Neural cell (in vitro differentiated cells): ENCODE measurements around the gene PKP1. TPM values are rescaled to one million over a fixed set of nuclear protein-coding genes. Genes with fewer than 3 reads are reported as not detected.

ENCODE experiments used
- H2AFZ ChIP-seq: fragments of 200-600, 300-800 bp; sonication (generic), shearing (Covaris generic); 2 replicates; pipeline ENCODE4 v1.6.0; 2014; ENCODE audit warnings: low read depth, mild to moderate bottlenecking, antibody characterized with exemption, low read length, moderate library complexity
- H3F3A ChIP-seq: fragments of 200-600 bp; shearing (Covaris generic); 2 replicates; pipeline ENCODE4 v1.6.1; 2016; ENCODE audit warnings: mild to moderate bottlenecking, moderate library complexity, mixed read lengths, antibody characterized with exemption, low read length; ENCODE audit not compliant: insufficient read depth, poor library complexity, severe bottlenecking
- H3K27ac ChIP-seq: fragments of 200-600, 300-800 bp; sonication (generic), shearing (Covaris generic); 2 replicates; pipeline ENCODE4 v1.5.1; 2014; ENCODE audit warnings: mild to moderate bottlenecking, low read length, moderate library complexity
- H3K27me3 ChIP-seq: fragments of 300-800, 200-600 bp; sonication (generic), shearing (Covaris generic); 2 replicates; pipeline ENCODE4 v1.6.0; 2014; ENCODE audit warnings: mild to moderate bottlenecking, low read depth, low read length, moderate library complexity; ENCODE audit not compliant: insufficient read depth
- H3K36me3 ChIP-seq: fragments of 300-800, 200-600 bp; sonication (generic), shearing (Covaris generic); 2 replicates; pipeline ENCODE4 v1.5.1; 2014; ENCODE audit warnings: mild to moderate bottlenecking, antibody characterized with exemption, low read length, moderate library complexity; ENCODE audit not compliant: insufficient read depth
- H3K4me2 ChIP-seq: fragments of 300-800, 200-600 bp; sonication (generic), shearing (Covaris generic); 2 replicates; pipeline ENCODE4 v1.6.0; 2014; ENCODE audit warnings: mild to moderate bottlenecking, low read length
- H3K4me3 ChIP-seq: fragments of 300-800, 200-600 bp; sonication (generic), shearing (Covaris generic); 2 replicates; pipeline ENCODE4 v1.5.1; 2014; ENCODE audit warnings: mild to moderate bottlenecking, low read length, moderate library complexity
- H3K79me2 ChIP-seq: fragments of 200-600 bp; shearing (Covaris generic); replicated peaks from 2 replicates; pipeline ENCODE4 v1.6.0; 2014; ENCODE audit warnings: mild to moderate bottlenecking, low read length, moderate library complexity; ENCODE audit not compliant: insufficient read depth
- H3K9ac ChIP-seq: fragments of 300-800, 200-600 bp; sonication (generic), shearing (Covaris generic); 2 replicates; pipeline ENCODE4 v1.6.1; 2016; ENCODE audit warnings: mild to moderate bottlenecking, low read length, mixed read lengths
- H3K9me2 ChIP-seq: fragments of 200-600 bp; shearing (Covaris generic); 2 replicates; pipeline ENCODE4 v1.6.1; 2016; ENCODE audit warnings: mild to moderate bottlenecking, low read length, mixed read lengths; ENCODE audit not compliant: insufficient read depth
- H3K9me3 ChIP-seq: fragments of 200-600, 300-800 bp; sonication (generic), shearing (Covaris generic); 2 replicates; pipeline ENCODE4 v1.6.1; 2016; ENCODE audit warnings: mild to moderate bottlenecking, mixed run types, low read length, moderate library complexity, mixed read lengths
- H4K20me1 ChIP-seq: fragments of 200-600 bp; shearing (Covaris generic); 2 replicates; pipeline ENCODE4 v1.6.1; 2016; ENCODE audit warnings: mild to moderate bottlenecking, mixed run types; ENCODE audit not compliant: insufficient read depth
- EP300 ChIP-seq: fragments of 450-650 bp; conservative IDR thresholded peaks from 2 replicates; pipeline ENCODE4 v1.6.1; 2014; ENCODE audit warnings: antibody characterized with exemption, mild to moderate bottlenecking, moderate library complexity; ENCODE audit not compliant: poor library complexity, severe bottlenecking
- EZH2 ChIP-seq: fragments of 200-600, 300-800 bp; shearing (Covaris generic), sonication (generic); IDR thresholded peaks from 2 replicates; pipeline ENCODE4 v1.6.1; 2014; ENCODE audit warnings: antibody characterized with exemption, low read length, borderline replicate concordance, mild to moderate bottlenecking; ENCODE audit not compliant: insufficient read depth, poor library complexity, severe bottlenecking
- MXI1 ChIP-seq: fragments of 450-650 bp; conservative IDR thresholded peaks from 2 replicates; pipeline ENCODE4 v1.6.1; 2014; ENCODE audit warnings: antibody characterized with exemption, mild to moderate bottlenecking; ENCODE audit not compliant: poor library complexity, severe bottlenecking
- POLR2AphosphoS5 ChIP-seq: IDR thresholded peaks from 2 replicates; pipeline ENCODE4 v1.6.1; 2012
- RAD21 ChIP-seq: fragments of 450-650 bp; conservative IDR thresholded peaks from 2 replicates; pipeline ENCODE4 v1.6.1; 2014; ENCODE audit warnings: antibody characterized with exemption, mild to moderate bottlenecking, moderate library complexity
- SMC3 ChIP-seq: fragments of 450-650 bp; conservative IDR thresholded peaks from 2 replicates; pipeline ENCODE4 v1.6.1; 2014; ENCODE audit warnings: antibody characterized with exemption, mild to moderate bottlenecking, moderate library complexity; ENCODE audit not compliant: poor library complexity
- TAF1 ChIP-seq: IDR thresholded peaks from 2 replicates; pipeline ENCODE4 v1.6.1; 2012; ENCODE audit warnings: low read depth
- polyA plus RNA-seq: library from polyadenylated mRNA; depleted of rRNA; stranded (reverse); fragments of >200 nt; gene quantifications from 2 replicates; pipeline ENCODE4 v1.2.3, GENCODE V29; 2014
- TF ChIP-seq, protein P1 (sequence below): fragments of 450-650 bp; IDR thresholded peaks from 2 replicates; pipeline ENCODE4 v1.5.1; 2014; ENCODE audit warnings: antibody characterized with exemption, mild to moderate bottlenecking, moderate library complexity; ENCODE audit not compliant: poor library complexity, severe bottlenecking
- TF ChIP-seq, protein P2 (sequence below): IDR thresholded peaks from 2 replicates; pipeline ENCODE4 v1.6.1; 2012; ENCODE audit warnings: borderline replicate concordance

The PKP1 gene
- polyA plus RNA-seq, 1 donor from 2014 or later, result not detected

DNA sequence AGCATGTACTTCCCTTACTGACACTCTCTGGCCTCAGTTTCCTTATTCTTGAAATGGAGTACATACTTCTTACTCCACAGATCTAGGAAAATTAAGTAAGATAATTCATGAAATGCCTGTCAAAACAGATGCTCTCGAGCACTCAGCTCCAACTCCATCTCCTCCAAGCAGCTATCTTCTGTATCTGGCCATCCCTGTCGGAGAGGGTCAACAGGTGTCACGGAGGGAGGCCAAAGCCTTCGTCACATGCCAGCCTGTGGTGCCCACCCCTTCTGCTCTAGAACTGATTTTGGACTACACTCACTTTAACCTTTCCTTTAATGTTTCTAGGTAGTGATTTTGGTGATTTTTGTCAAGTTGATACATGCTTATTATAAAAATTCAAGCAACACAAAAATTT, 18.8 kb upstream of the PKP1 start:
- H3F3A ChIP-seq, result no peaks in the 10 kb centered on the region
- H4K20me1 ChIP-seq, result no peaks in the 10 kb centered on the region
- no peaks in the 10 kb centered on the region for H3K9me3 ChIP-seq
- H3K27me3 ChIP-seq, result no peaks in the 10 kb centered on the region
- no peaks in the 10 kb centered on the region for H3K9me2 ChIP-seq
- no peak for TF ChIP-seq TAF1
- no peak for TF ChIP-seq SMC3
- TF ChIP-seq EP300, result no peak
- TF ChIP-seq EZH2, result no peak
- no peak for TF ChIP-seq POLR2AphosphoS5
- TF ChIP-seq, protein P1, sequence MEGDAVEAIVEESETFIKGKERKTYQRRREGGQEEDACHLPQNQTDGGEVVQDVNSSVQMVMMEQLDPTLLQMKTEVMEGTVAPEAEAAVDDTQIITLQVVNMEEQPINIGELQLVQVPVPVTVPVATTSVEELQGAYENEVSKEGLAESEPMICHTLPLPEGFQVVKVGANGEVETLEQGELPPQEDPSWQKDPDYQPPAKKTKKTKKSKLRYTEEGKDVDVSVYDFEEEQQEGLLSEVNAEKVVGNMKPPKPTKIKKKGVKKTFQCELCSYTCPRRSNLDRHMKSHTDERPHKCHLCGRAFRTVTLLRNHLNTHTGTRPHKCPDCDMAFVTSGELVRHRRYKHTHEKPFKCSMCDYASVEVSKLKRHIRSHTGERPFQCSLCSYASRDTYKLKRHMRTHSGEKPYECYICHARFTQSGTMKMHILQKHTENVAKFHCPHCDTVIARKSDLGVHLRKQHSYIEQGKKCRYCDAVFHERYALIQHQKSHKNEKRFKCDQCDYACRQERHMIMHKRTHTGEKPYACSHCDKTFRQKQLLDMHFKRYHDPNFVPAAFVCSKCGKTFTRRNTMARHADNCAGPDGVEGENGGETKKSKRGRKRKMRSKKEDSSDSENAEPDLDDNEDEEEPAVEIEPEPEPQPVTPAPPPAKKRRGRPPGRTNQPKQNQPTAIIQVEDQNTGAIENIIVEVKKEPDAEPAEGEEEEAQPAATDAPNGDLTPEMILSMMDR, result no peak
- TF ChIP-seq RAD21, result no peak
- TF ChIP-seq MXI1, result no peak
- TF ChIP-seq, protein P2, sequence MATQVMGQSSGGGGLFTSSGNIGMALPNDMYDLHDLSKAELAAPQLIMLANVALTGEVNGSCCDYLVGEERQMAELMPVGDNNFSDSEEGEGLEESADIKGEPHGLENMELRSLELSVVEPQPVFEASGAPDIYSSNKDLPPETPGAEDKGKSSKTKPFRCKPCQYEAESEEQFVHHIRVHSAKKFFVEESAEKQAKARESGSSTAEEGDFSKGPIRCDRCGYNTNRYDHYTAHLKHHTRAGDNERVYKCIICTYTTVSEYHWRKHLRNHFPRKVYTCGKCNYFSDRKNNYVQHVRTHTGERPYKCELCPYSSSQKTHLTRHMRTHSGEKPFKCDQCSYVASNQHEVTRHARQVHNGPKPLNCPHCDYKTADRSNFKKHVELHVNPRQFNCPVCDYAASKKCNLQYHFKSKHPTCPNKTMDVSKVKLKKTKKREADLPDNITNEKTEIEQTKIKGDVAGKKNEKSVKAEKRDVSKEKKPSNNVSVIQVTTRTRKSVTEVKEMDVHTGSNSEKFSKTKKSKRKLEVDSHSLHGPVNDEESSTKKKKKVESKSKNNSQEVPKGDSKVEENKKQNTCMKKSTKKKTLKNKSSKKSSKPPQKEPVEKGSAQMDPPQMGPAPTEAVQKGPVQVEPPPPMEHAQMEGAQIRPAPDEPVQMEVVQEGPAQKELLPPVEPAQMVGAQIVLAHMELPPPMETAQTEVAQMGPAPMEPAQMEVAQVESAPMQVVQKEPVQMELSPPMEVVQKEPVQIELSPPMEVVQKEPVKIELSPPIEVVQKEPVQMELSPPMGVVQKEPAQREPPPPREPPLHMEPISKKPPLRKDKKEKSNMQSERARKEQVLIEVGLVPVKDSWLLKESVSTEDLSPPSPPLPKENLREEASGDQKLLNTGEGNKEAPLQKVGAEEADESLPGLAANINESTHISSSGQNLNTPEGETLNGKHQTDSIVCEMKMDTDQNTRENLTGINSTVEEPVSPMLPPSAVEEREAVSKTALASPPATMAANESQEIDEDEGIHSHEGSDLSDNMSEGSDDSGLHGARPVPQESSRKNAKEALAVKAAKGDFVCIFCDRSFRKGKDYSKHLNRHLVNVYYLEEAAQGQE, result no peak
- H2AFZ ChIP-seq, result no peak overlapping the region
- no peaks in the 10 kb centered on the region for H3K79me2 ChIP-seq
- no peaks in the 10 kb centered on the region for H3K36me3 ChIP-seq
- no peak overlapping the region for H3K27ac ChIP-seq
- H3K9ac ChIP-seq, result no peak overlapping the region
- no peak overlapping the region for H3K4me3 ChIP-seq
- no peak overlapping the region for H3K4me2 ChIP-seq

DNA sequence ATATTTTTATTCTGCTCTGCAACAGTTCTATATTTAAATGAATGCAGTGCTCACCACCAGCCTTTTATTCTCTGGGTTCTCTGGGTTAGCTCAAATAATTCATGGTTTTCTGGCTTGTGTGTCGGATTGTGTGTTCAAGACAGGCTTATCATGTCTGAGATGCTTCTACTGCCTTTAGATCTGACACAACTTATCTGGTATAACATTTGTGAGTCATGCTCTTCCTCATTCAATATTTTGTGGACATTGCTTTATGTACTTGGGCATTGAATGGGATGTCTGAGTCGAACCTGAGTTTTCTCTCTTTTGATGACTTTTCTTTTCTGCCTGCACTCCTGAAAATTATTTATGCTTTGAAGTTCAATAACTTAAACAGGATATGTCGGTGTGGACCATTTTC, 17.6 kb upstream of the PKP1 start:
- TF ChIP-seq, protein P1, result no peak
- no peaks in the 10 kb centered on the region for H3K9me3 ChIP-seq
- H3K27me3 ChIP-seq, result no peaks in the 10 kb centered on the region
- H3K9me2 ChIP-seq, result no peaks in the 10 kb centered on the region
- H3K36me3 ChIP-seq, result no peaks in the 10 kb centered on the region
- no peaks in the 10 kb centered on the region for H4K20me1 ChIP-seq
- no peaks in the 10 kb centered on the region for H3F3A ChIP-seq
- no peak overlapping the region for H2AFZ ChIP-seq
- no peak overlapping the region for H3K4me2 ChIP-seq
- no peak overlapping the region for H3K27ac ChIP-seq
- H3K9ac ChIP-seq, result no peak overlapping the region
- H3K4me3 ChIP-seq, result no peak overlapping the region
- H3K79me2 ChIP-seq, result no peaks in the 10 kb centered on the region
